ENCODE data around the gene TMEM184B. TPM values are rescaled to one million over a fixed set of nuclear protein-coding genes. Genes with fewer than 3 reads are reported as not detected.

TMEM184B gene
- total and polyA plus RNA-seq, 5 donors from 2014 or later, result 7.2 to 31.3 (median 7.8) TPM

DNA sequence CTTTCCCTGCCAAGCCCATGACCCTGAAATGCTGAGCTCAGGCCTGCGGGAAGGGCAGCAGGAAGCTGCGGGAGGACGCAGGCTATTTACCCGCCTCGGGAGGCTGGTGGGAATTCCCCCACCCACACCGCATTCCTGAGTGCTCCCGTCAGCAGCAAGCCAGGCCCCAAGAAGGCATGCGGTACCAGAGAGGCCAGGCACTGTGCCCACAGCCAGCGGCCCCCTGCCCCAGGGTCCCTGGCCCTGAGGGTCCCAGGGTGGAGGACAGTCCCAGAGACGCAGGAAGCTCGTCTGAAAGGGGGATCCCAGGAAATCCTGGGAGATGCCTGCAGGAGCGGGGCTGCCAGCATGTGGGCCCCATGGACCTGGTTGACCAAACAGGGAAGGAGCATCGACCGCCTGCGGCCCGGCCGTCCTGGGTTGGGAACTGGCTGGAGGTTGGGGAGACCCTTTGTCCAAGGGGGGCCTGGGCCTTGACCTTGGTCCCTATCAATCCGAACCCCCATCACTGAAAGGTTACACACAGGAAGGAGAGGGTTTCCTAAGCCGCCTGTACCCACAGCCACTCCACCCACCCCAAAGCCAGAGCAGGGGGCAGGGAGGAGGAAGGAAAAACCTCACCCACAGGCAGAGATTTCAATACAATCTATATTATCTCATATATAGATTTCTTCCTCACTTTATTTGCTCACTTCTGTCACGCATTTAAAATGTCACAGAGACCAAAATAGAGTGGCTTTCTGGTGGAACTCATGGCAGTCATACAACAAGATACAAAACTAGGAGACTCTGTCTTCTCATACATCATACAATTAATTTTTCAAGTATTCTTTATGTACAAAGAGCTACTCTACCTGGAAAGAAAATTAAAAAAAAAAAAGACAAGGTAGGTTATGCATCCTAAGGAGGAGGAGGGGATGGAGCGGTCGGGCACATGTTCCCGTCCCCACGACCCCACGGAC lies 53.9 kb downstream of the TMEM184B start:
- H3K4me1 Mint-ChIP-seq, result peaks cover 5 to 31% (median 7%) of the 10 kb centered on the region in 4 donors
- peak overlapping the region; percentile 12 to 80 (median 20) for H3K27ac Mint-ChIP-seq
- no peak for ATAC-seq (ENCODE audit: low read depth in 2 of 2)
- peak in 1 of 3 donors; percentile 21 for DNase-seq
- Histone ChIP-seq H3K27ac (ENCODE audit: insufficient read depth, low read length, poor library complexity, severe bottlenecking) (peak overlapping the region; percentile 19), H3K9me3 (ENCODE audit: control insufficient read depth in 2 of 2, low read length in 2 of 2) (no peaks in the 10 kb centered on the region), H3K4me3 (ENCODE audit: low read depth, low read length) (no peak overlapping the region), H3K36me3 (ENCODE audit: control insufficient read depth, insufficient read depth, low read length) (no peaks in the 10 kb centered on the region), H3K4me1 (ENCODE audit: control insufficient read depth, insufficient read depth, low read length, poor library complexity, severe bottlenecking) (peaks cover 17% of the 10 kb centered on the region), H3K27me3 (ENCODE audit: control insufficient read depth, insufficient read depth, low read length) (no peaks in the 10 kb centered on the region)
- peak overlapping the region in 1 of 4 donors; percentile 29 for H3K4me3 Mint-ChIP-seq
- no peaks in the 10 kb centered on the region for H3K27me3 Mint-ChIP-seq
- H3K9me3 Mint-ChIP-seq, result no peaks in the 10 kb centered on the region
- H3K36me3 Mint-ChIP-seq, result peaks cover 7% of the 10 kb centered on the region

DNA sequence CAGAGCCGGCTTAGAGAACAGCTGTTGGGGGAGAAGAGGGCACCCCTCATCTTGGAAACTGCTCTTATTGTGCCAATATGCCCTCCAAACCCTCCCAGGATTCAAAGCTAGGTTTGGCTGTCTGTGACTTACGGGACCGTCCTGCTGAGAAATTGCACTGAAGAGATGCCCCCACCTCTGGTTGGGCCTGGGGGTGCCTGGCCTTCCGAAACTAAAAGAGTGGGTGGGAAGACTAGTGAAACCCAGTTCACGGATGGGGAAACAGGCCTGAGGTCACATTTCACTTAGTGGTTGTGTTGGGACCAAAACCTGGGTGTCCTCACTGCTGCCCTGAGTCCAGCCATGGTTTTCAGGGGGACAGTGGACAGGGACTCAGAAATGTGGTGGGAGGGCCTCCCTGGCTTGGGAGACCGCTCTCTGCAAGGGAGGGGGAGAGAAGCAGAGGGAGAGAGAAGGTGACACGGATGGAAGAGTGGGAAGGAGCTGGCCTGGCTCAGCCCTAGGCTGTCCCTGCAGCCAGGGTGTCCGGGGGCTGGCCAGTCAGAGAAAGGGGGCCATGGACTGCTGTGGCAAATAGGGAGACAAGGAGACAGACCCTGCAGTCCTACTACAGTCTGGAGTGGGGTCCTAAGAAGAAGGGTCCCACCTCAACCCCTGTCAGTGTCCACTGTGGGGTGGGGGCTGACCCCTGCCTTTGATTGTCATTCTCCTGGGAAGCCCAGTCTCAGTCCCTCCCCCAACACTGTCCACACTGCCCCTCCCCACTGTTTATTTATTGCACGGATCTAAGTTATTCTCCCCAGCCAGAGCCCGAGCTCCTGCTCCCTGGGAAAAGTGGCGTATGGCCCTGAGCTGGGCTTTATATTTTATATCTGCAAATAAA lies 57.4 kb downstream of the TMEM184B start:
- peak overlapping the region in 2 of 3 donors; percentile 26 to 59 for H3K27ac Mint-ChIP-seq

DNA sequence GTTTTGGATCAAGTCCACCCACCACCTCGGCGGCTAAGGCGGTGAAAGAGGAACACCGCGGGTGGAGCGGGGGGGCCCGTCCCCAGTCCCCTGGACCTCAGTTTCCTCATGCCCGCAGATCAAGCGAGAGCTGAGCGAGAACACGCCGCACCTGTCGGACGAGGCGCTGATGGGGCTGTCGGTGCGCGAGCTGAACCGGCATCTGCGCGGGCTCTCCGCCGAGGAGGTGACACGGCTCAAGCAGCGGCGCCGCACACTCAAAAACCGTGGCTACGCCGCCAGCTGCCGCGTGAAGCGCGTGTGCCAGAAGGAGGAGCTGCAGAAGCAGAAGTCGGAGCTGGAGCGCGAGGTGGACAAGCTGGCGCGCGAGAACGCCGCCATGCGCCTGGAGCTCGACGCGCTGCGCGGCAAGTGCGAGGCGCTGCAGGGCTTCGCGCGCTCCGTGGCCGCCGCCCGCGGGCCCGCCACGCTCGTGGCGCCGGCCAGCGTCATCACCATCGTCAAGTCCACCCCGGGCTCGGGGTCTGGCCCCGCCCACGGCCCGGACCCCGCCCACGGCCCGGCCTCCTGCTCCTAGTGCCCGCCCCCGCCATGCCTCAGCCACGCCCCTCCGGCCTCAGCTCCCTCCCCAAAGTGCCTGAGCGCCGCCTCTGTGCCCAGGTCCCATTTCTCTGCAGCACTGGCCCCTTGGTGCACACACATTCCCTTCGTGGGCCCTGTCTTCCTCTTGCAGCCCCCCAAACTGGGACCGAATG lies 58.3 kb downstream of the TMEM184B start:
- peak overlapping the region in 1 of 3 donors; percentile 31 for H3K27ac Mint-ChIP-seq
- no peaks in the 10 kb centered on the region for H3K9me3 Mint-ChIP-seq
- H3K4me3 Mint-ChIP-seq, result peak overlapping the region in 3 of 4 donors; percentile 39 to 80 (median 73)
- H3K27me3 ChIP-seq (ENCODE audit: control insufficient read depth, insufficient read depth, low read length), result no peaks in the 10 kb centered on the region
- peaks cover 4% of the 10 kb centered on the region for H3K36me3 Mint-ChIP-seq
- H3K4me1 Mint-ChIP-seq, result peaks cover 0 to 35% (median 9%) of the 10 kb centered on the region in 4 donors
- no peak overlapping the region for H3K4me3 ChIP-seq (ENCODE audit: low read depth, low read length)
- H3K36me3 ChIP-seq (ENCODE audit: control insufficient read depth, insufficient read depth, low read length), result no peaks in the 10 kb centered on the region
- H3K27me3 Mint-ChIP-seq, result no peaks in the 10 kb centered on the region
- H3K4me1 ChIP-seq (ENCODE audit: control insufficient read depth, insufficient read depth, low read length, poor library complexity, severe bottlenecking), result peaks cover 20% of the 10 kb centered on the region
- H3K27ac ChIP-seq (ENCODE audit: insufficient read depth, low read length, poor library complexity, severe bottlenecking), result no peak overlapping the region
- H3K9me3 ChIP-seq (ENCODE audit: control insufficient read depth in 2 of 2, low read length in 2 of 2), result no peaks in the 10 kb centered on the region
- DNase-seq (peak; percentile 64 to 73 (median 71)), ATAC-seq (ENCODE audit: low read depth in 2 of 2) (peak; percentile 71 to 74)

More for the DNA sequence above, 57.4 kb downstream of the TMEM184B start:
- ATAC-seq (ENCODE audit: low read depth in 2 of 2) (no peak), DNase-seq (no peak)
- Histone ChIP-seq H3K27ac (ENCODE audit: insufficient read depth, low read length, poor library complexity, severe bottlenecking) (no peak overlapping the region), H3K4me1 (ENCODE audit: control insufficient read depth, insufficient read depth, low read length, poor library complexity, severe bottlenecking) (peaks cover 20% of the 10 kb centered on the region), H3K36me3 (ENCODE audit: control insufficient read depth, insufficient read depth, low read length) (no peaks in the 10 kb centered on the region), H3K9me3 (ENCODE audit: control insufficient read depth in 2 of 2, low read length in 2 of 2) (no peaks in the 10 kb centered on the region), H3K4me3 (ENCODE audit: low read depth, low read length) (no peak overlapping the region), H3K27me3 (ENCODE audit: control insufficient read depth, insufficient read depth, low read length) (no peaks in the 10 kb centered on the region)
- peak overlapping the region in 3 of 4 donors; percentile 21 to 80 (median 26) for H3K4me3 Mint-ChIP-seq
- peaks cover 0 to 35% (median 9%) of the 10 kb centered on the region in 4 donors for H3K4me1 Mint-ChIP-seq
- H3K27me3 Mint-ChIP-seq, result no peaks in the 10 kb centered on the region
- peaks cover 4% of the 10 kb centered on the region for H3K36me3 Mint-ChIP-seq
- H3K9me3 Mint-ChIP-seq, result no peaks in the 10 kb centered on the region

DNA sequence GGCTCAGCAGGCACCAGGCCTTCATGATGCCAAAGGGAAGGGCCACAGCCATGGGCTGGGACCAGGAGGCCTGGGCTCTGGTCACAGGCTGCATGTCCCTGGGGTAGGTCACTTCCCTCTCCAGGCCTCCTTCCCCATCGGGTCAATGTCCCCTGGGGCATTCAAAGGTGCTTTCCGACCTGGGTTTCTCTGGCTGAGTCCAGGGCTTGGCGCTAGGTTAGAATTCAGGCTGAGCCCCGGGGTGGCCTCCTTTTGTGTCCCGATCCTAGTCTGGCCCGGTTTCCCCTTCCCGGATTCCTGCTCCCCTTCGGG lies 58.9 kb downstream of the TMEM184B start:
- Mint-ChIP-seq H3K4me1 (peaks cover 0 to 29% (median 3%) of the 10 kb centered on the region in 4 donors), H3K36me3 (peaks cover 4% of the 10 kb centered on the region), H3K27ac (peak overlapping the region in 1 of 3 donors; percentile 31), H3K9me3 (no peaks in the 10 kb centered on the region), H3K27me3 (no peaks in the 10 kb centered on the region), H3K4me3 (peak overlapping the region in 3 of 4 donors; percentile 39 to 73 (median 71))
- Histone ChIP-seq H3K4me1 (ENCODE audit: control insufficient read depth, insufficient read depth, low read length, poor library complexity, severe bottlenecking) (peaks cover 15% of the 10 kb centered on the region), H3K36me3 (ENCODE audit: control insufficient read depth, insufficient read depth, low read length) (no peaks in the 10 kb centered on the region), H3K27me3 (ENCODE audit: control insufficient read depth, insufficient read depth, low read length) (no peaks in the 10 kb centered on the region), H3K27ac (ENCODE audit: insufficient read depth, low read length, poor library complexity, severe bottlenecking) (no peak overlapping the region), H3K4me3 (ENCODE audit: low read depth, low read length) (no peak overlapping the region), H3K9me3 (ENCODE audit: control insufficient read depth in 2 of 2, low read length in 2 of 2) (no peaks in the 10 kb centered on the region)
- DNase-seq, result no peak
- ATAC-seq (ENCODE audit: low read depth in 2 of 2), result no peak

DNA sequence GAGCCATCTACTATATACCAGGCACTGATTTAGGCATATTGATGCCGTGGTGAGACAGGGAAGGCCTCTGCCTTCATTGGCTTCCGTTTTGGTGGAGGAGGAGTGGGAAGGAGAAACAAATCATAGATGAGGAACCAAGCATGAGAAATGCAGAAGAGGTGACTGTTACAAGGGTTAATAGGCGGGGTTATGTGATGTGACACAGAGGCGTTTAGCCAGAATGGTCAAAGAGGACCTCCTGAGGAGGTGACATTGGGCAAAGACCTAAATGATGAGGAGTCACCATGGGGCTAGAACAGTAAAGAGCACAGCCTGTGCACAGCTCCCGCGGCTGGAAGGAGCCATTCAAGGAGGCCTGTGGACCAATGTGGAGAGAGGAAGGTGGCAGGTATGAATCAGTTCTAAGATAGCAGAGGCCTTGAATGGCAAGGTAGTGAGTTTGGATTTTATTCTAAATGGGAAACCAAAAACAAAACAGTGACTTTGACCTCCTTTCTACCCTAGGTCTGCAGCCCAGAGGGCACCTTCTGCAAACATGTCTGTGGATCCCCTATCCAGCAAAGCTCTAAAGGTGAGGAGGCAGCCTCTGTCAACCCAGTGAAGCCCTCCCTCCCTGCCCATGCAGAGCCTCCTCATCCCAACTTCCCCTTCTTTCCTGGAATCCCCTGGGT lies 59.4 kb downstream of the TMEM184B start:
- H3K4me3 Mint-ChIP-seq, result peak overlapping the region in 3 of 4 donors; percentile 33 to 81 (median 62)
- no peak for ATAC-seq (ENCODE audit: low read depth in 2 of 2)

DNA sequence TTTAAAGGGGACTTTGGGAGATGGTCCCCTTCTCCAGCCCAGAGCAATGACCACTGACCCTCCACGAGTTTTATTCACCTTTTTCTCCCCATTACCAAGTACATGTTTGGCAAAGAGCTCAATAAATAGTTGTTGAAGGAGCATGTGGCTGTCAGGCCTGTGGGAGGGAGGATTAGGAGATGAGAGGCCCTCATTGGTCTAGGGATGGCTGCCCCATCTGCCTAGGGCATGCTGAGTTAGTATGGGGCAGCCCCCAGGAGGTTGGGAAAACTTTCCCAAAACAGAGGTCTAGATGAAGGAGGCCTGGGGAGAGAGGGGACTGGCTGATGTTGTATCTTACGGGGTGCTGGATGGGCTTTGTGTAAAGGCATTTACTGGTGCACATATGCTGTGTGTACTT lies 60.4 kb downstream of the TMEM184B start:
- no peak overlapping the region for H3K27ac Mint-ChIP-seq
- no peaks in the 10 kb centered on the region for H3K9me3 Mint-ChIP-seq
- H3K9me3 ChIP-seq (ENCODE audit: control insufficient read depth in 2 of 2, low read length in 2 of 2), result no peaks in the 10 kb centered on the region
- peak overlapping the region in 1 of 4 donors; percentile 52 for H3K4me3 Mint-ChIP-seq
- peaks cover 6% of the 10 kb centered on the region for H3K4me1 ChIP-seq (ENCODE audit: control insufficient read depth, insufficient read depth, low read length, poor library complexity, severe bottlenecking)
- no peak for DNase-seq
- no peak overlapping the region for H3K27ac ChIP-seq (ENCODE audit: insufficient read depth, low read length, poor library complexity, severe bottlenecking)
- H3K4me3 ChIP-seq (ENCODE audit: low read depth, low read length), result no peak overlapping the region
- H3K27me3 ChIP-seq (ENCODE audit: control insufficient read depth, insufficient read depth, low read length), result no peaks in the 10 kb centered on the region
- H3K36me3 ChIP-seq (ENCODE audit: control insufficient read depth, insufficient read depth, low read length), result no peaks in the 10 kb centered on the region
- peaks cover 4% of the 10 kb centered on the region for H3K36me3 Mint-ChIP-seq
- H3K27me3 Mint-ChIP-seq, result no peaks in the 10 kb centered on the region
- H3K4me1 Mint-ChIP-seq, result peaks cover 0 to 19% (median 5%) of the 10 kb centered on the region in 4 donors
- ATAC-seq (ENCODE audit: low read depth in 2 of 2), result no peak

More for the DNA sequence above, 59.4 kb downstream of the TMEM184B start:
- Histone ChIP-seq H3K4me3 (ENCODE audit: low read depth, low read length) (no peak overlapping the region), H3K9me3 (ENCODE audit: control insufficient read depth in 2 of 2, low read length in 2 of 2) (no peaks in the 10 kb centered on the region), H3K36me3 (ENCODE audit: control insufficient read depth, insufficient read depth, low read length) (no peaks in the 10 kb centered on the region), H3K4me1 (ENCODE audit: control insufficient read depth, insufficient read depth, low read length, poor library complexity, severe bottlenecking) (peaks cover 10% of the 10 kb centered on the region), H3K27ac (ENCODE audit: insufficient read depth, low read length, poor library complexity, severe bottlenecking) (no peak overlapping the region), H3K27me3 (ENCODE audit: control insufficient read depth, insufficient read depth, low read length) (no peaks in the 10 kb centered on the region)
- Mint-ChIP-seq H3K9me3 (no peaks in the 10 kb centered on the region), H3K36me3 (peaks cover 4% of the 10 kb centered on the region), H3K27me3 (no peaks in the 10 kb centered on the region), H3K27ac (peak overlapping the region in 1 of 3 donors; percentile 76), H3K4me1 (peaks cover 0 to 24% (median 3%) of the 10 kb centered on the region in 4 donors)
- no peak for DNase-seq

Measured in CD4-positive, CD25-positive, alpha-beta regulatory T cell (primary cell).